Neural cell (in vitro differentiated cells): ENCODE data around the gene PAN3.

Source experiments
- EP300 ChIP-seq: fragments of 450-650 bp; conservative IDR thresholded peaks from 2 replicates; pipeline ENCODE4 v1.6.1; 2014; ENCODE audit warnings: antibody characterized with exemption, mild to moderate bottlenecking, moderate library complexity; ENCODE audit not compliant: poor library complexity, severe bottlenecking
- EZH2 ChIP-seq: fragments of 200-600, 300-800 bp; shearing (Covaris generic), sonication (generic); IDR thresholded peaks from 2 replicates; pipeline ENCODE4 v1.6.1; 2014; ENCODE audit warnings: antibody characterized with exemption, low read length, borderline replicate concordance, mild to moderate bottlenecking; ENCODE audit not compliant: insufficient read depth, poor library complexity, severe bottlenecking
- MXI1 ChIP-seq: fragments of 450-650 bp; conservative IDR thresholded peaks from 2 replicates; pipeline ENCODE4 v1.6.1; 2014; ENCODE audit warnings: antibody characterized with exemption, mild to moderate bottlenecking; ENCODE audit not compliant: poor library complexity, severe bottlenecking
- POLR2AphosphoS5 ChIP-seq: IDR thresholded peaks from 2 replicates; pipeline ENCODE4 v1.6.1; 2012
- REST ChIP-seq: IDR thresholded peaks from 2 replicates; pipeline ENCODE4 v1.6.1; 2012; ENCODE audit warnings: borderline replicate concordance
- SMC3 ChIP-seq: fragments of 450-650 bp; conservative IDR thresholded peaks from 2 replicates; pipeline ENCODE4 v1.6.1; 2014; ENCODE audit warnings: antibody characterized with exemption, mild to moderate bottlenecking, moderate library complexity; ENCODE audit not compliant: poor library complexity
- TAF1 ChIP-seq: IDR thresholded peaks from 2 replicates; pipeline ENCODE4 v1.6.1; 2012; ENCODE audit warnings: low read depth
- TF ChIP-seq, protein P1 (sequence below): fragments of 450-650 bp; IDR thresholded peaks from 2 replicates; pipeline ENCODE4 v1.5.1; 2014; ENCODE audit warnings: antibody characterized with exemption, mild to moderate bottlenecking, moderate library complexity; ENCODE audit not compliant: poor library complexity, severe bottlenecking

DNA sequence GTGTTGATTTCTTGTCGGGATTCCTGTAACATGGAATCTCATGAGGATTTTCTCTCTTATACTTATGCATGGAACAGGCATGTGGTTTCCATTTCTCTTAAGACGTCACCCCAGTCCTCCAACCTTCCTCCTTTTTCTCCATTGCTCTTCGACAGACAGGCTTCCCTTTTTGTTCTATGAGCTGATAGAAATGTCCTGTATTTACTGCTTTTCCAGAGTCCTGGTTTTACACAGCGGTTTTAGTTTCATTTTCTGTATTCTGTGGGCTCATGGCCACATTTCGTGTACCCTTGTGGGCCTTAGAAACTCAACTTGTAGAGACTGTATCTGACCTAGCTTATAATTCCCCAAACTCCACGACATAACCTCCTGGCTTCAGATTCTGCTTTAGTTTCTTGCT is 113.1 kb downstream of the PAN3 start:
- TF ChIP-seq POLR2AphosphoS5 (no peak), TAF1 (no peak), EP300 (no peak), REST (no peak), MXI1 (no peak), EZH2 (no peak), SMC3 (no peak)
- TF ChIP-seq, protein P1, sequence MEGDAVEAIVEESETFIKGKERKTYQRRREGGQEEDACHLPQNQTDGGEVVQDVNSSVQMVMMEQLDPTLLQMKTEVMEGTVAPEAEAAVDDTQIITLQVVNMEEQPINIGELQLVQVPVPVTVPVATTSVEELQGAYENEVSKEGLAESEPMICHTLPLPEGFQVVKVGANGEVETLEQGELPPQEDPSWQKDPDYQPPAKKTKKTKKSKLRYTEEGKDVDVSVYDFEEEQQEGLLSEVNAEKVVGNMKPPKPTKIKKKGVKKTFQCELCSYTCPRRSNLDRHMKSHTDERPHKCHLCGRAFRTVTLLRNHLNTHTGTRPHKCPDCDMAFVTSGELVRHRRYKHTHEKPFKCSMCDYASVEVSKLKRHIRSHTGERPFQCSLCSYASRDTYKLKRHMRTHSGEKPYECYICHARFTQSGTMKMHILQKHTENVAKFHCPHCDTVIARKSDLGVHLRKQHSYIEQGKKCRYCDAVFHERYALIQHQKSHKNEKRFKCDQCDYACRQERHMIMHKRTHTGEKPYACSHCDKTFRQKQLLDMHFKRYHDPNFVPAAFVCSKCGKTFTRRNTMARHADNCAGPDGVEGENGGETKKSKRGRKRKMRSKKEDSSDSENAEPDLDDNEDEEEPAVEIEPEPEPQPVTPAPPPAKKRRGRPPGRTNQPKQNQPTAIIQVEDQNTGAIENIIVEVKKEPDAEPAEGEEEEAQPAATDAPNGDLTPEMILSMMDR = no peak
